Glomerular visceral epithelial cell (primary cell): ENCODE data around the gene LMAN1L.

ENCODE experiments used
- DNase-seq: peaks from one replicate; pipeline ENCODE4 v3.0.0-alpha.2; 2016; ENCODE audit errors: extremely low spot score

The LMAN1L gene

DNA sequence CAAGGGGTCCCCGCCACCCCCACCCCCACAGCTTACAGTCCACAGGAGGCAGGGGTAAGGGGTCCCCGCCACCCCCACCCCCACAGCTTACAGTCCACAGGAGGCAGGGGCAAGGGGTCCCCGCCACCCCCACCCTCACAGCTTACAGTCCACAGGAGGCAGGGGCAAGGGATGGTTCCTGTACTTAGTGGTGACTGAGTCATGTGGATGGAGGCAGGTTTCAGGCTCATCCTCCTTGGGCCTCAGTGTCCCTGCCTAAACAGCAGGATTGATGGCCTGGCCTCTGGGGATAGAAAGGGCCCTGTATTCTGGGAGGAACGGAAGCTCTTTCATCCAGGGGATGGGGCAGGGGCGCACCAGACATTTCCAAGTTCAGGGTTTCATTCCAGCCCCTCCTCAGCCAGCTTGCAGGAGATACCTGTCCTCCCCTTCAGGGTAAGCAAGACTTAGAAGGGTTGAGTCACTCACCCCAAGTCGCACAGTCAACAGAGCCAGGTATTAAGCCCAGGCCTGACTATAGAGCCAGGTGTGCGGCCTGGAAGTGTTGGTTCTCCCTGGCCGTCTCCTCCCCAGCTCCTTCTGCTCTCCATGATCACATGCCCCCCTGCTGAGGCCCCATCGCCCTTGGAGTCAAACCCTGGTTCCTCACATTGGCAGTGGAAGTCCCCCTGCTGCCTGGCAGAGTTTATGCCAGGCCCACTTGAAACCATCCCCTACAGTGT, 18.2 kb upstream of the LMAN1L start:
- no peak for DNase-seq

DNA sequence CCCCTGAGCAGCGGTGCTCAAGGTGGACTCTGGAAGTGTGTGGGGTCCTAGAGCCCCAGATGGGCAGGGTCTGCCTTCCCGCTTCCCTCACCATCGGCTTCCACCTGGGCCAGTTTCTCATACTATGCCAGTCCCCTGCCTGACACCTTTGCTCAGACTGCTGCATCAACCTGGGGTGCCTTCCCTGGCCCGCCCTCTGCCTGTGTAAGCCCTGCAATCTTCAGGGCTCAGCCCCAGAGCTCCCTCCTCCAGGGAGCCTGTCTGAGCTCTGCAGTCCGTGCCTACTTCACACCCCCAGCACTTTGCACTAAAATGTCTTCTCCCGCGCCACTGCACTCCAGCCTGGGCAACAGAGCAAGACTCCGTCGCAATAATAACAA, 17.7 kb upstream of the LMAN1L start:
- no peak for DNase-seq

DNA sequence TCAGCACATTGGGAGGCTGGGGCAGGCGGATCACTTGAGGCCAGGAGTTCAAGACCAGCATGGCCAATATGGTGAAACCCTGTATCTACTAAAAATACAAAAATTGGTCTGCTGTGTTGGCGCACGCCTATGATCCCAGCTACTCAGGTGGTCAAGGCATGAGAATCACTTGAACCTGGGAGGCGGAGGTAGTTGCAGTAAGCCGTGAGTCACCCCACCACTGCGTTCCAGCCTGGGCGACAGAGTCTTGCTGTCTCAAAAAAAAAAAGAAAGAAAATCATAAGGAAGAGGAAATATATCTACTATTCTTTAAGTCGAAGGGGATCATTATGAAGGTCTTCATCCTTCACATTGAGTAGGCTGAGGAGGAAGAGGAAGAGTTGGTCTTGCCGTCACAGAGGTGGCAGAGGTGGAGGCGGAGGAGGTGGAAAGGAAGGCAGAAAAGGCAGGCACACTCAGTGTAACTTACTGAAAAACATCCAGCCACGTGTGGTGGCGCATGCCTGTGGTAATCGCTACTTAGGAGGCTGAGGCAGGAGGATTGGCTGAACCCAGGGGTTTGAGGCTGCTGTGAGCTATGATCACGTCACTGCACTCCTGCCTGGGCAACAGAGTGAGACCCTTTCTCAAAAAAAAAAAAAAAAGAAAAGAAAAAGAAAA, 16.5 kb upstream of the LMAN1L start:
- no peak for DNase-seq

DNA sequence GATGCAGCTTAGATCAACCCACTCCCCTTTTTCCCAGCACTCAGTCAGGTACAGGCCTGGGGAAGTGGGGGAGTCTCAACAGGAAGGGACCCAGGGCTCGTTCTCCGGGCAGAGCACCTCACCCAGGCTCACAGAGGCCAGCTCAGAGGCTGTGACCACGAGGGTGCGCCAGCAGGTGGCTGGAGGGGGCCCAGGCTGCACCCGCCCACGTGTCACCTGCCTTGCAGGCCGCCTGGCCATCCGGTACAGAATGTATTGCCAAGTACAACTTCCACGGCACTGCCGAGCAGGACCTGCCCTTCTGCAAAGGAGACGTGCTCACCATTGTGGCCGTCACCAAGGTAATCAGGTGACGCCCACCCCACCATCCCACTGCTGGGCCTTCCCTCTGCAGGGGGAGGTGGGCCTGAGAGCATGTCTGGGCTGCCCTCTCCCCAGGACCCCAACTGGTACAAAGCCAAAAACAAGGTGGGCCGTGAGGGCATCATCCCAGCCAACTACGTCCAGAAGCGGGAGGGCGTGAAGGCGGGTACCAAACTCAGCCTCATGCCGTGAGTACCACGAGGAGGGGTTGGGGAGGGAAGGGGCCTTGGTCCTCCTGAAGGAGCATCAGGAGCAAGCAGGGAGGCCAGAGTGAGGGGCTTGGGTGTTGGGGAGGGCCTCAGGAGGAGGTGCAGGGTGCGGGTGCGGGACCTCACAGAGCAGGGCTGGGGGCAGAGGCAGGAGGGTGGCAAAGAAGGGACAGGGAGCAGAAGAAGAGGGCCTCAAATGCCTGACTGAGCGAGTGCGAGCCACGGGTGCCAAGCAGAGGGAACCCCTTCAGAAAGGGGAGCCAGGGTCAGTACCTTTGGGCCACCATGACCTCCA, 14.0 kb upstream of the LMAN1L start:
- no peak for DNase-seq

DNA sequence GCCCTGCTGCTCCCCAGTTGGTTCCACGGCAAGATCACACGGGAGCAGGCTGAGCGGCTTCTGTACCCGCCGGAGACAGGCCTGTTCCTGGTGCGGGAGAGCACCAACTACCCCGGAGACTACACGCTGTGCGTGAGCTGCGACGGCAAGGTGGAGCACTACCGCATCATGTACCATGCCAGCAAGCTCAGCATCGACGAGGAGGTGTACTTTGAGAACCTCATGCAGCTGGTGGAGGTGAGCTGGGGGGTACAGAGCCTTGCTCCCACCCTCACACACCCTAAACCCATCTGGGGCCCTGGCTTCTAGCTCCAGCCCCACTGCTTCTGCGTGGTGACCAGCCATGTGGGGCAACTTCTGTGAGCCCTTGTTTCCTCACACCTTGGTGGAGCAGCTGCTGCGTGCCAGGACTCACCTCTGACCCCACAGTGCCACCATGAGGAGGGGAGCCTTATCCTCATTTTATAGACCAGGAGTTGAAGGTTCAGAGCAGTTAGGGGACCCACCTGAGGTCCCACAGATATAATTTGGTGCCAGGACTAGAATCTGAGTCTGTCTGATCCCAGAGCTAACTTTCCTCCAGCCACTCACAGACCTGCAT, 13.3 kb upstream of the LMAN1L start:
- no peak for DNase-seq

DNA sequence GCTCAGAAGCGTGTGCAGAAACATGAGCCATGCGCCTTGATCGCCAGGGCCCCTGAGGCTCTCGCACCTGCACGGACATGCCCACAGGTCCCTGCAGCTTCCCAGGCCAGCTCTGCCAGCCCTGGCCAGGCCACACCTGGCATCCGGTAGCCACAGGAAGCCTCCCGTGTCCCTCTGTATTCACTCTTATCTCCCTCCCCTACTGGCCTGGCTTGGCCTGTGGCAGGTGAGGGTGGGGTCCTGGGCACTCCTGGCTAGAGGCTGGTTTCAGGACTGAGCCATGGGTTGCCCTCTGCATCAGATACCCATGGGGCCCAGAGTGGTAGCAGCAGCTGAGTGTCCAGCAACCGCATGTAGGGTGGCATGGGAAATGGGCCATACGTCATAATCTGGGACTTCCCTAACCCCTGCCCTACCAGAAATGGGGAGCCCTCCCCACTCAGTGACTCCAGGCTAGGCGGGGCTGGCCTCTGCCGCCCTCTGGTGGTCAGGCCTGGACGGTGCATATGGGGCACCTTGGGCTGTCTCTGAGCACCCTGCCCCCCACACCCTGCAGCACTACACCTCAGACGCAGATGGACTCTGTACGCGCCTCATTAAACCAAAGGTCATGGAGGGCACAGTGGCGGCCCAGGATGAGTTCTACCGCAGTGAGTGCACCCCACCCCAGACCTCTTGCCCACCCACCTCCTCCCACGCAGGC, 12.6 kb upstream of the LMAN1L start:
- DNase-seq: peak; percentile 88

DNA sequence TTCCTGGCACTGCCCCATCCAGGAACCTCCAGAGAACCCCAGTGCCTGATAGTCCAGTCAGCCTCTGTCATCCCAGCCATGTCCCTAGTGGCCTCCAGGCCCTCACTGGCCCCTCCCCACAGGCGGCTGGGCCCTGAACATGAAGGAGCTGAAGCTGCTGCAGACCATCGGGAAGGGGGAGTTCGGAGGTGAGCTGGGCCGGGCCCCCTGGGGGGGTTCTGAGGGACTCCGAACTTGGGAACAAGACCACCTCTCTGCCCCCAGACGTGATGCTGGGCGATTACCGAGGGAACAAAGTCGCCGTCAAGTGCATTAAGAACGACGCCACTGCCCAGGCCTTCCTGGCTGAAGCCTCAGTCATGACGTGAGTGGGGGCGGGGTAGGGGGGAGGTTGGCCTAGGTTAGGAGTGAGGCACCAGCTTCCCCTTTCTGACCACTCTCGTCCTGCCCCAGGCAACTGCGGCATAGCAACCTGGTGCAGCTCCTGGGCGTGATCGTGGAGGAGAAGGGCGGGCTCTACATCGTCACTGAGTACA, 12.0 kb upstream of the LMAN1L start:
- no peak for DNase-seq

DNA sequence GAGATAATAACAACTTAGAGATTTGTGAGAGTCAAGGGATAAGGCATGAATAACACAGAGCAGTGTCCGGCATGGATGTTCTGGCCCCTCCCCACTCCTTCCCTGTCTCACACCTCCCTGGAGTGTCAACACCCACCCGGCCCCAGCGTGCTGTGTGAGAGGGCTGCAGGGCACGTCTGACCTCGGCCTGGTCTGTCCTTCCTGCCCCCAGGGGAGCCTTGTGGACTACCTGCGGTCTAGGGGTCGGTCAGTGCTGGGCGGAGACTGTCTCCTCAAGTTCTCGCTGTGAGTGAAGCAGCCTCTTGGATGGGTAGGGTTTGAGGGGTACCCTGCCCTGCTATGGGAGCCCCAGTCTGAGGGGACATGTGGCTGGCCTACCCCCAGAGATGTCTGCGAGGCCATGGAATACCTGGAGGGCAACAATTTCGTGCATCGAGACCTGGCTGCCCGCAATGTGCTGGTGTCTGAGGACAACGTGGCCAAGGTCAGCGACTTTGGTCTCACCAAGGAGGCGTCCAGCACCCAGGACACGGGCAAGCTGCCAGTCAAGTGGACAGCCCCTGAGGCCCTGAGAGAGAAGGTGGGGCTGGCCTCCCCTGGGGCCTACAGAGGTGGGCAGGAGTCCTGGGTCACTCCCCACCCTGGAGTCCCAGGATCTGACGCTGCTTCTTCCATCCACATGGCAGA, 11.2 kb upstream of the LMAN1L start:
- no peak for DNase-seq

DNA sequence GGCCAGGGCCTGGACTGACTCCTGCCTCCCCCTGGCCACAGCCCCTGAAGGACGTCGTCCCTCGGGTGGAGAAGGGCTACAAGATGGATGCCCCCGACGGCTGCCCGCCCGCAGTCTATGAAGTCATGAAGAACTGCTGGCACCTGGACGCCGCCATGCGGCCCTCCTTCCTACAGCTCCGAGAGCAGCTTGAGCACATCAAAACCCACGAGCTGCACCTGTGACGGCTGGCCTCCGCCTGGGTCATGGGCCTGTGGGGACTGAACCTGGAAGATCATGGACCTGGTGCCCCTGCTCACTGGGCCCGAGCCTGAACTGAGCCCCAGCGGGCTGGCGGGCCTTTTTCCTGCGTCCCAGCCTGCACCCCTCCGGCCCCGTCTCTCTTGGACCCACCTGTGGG, 10.3 kb upstream of the LMAN1L start:
- no peak for DNase-seq

DNA sequence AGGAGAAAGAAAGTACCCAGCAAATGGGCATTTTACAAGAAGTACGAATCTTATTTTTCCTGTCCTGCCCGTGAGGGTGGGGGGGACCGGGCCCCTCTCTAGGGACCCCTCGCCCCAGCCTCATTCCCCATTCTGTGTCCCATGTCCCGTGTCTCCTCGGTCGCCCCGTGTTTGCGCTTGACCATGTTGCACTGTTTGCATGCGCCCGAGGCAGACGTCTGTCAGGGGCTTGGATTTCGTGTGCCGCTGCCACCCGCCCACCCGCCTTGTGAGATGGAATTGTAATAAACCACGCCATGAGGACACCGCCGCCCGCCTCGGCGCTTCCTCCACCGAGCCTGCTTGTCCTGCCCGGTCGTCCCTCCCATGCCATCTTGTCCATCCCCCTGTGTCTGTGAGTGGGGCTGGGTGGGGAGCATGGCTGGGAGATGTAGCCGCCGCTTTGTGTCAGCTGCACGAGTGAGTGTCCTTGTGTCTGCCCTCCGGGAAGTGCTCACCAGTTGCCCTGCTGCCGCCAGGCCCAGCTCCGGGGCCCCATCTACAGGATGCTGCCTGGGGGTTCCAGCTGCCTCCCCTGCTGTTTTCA, 9.7 kb upstream of the LMAN1L start:
- no peak for DNase-seq

DNA sequence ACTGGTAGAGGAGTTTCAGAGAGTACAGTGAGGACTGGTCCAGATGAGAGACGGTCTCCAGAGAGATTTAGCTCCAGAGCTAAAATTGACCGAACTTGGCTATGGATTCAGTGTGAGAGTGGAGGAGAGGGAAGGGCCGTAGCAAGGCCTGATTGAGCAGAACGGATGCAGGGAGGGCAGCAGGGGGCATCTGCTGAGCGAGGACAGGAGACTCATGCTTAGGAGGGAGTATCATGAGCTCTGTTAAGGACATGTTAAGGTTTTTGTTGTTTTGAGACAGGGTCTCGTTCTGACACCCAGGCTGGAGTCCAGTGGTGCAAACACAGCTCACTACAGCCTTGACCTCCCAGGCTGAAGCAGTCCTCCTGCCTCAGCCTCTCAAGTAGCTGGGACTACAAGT, 7.7 kb upstream of the LMAN1L start:
- DNase-seq: no peak

DNA sequence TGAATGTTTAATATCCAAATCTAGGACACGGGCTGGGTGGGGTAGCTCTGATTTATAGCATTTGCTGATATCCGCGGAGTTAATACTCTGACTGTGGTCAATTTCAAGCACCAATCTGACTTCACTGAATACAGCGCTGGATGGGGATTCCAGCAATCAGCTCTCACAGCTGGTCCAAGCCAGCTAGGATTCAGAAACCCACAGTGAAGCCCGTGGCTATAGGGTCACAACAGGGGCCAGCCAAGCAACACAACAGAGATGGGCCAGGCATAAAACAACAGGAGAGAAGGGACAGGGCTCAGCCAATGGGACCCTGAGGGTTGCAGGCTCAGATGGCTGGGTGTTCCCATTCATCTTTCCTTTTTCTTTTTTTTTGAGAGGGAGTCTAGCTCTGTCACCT, 5.4 kb upstream of the LMAN1L start:
- DNase-seq: no peak

DNA sequence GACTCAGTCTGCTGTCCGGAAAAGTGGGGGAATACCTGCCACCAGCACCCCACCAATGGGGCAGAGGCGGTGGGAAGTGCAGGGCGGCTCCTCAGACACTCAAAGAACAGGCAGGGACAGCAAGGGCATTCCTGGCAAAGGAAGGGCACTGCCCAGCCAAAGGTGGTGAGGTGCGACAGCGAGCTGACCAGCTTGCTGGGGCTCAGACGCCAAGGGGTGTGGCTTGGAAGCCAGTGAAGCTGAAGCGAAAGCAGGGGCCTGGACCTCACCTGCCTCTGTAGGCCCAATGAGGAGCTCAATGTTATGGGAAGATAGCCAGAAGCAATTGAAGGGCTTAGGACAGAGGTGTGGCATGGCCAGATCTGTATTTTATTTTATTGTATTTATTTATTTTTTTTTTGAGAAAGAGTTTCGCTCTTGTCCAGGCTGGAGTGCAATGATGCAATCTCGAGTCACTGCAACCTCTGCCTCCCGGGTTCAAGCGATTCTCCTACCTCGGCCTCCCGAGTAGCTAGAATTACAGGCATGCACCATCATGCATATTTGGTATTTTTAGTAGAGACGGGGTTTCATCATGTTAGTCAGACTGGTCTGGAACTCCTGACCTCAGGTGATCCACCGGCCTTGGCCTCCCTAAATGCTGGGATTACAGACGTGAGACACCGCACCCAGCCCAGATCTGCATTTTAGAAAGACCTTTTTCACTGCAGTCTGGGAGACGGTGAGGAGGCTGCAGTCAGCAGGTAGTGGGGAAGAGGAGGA, 4.4 kb upstream of the LMAN1L start:
- DNase-seq: peak; percentile 33

DNA sequence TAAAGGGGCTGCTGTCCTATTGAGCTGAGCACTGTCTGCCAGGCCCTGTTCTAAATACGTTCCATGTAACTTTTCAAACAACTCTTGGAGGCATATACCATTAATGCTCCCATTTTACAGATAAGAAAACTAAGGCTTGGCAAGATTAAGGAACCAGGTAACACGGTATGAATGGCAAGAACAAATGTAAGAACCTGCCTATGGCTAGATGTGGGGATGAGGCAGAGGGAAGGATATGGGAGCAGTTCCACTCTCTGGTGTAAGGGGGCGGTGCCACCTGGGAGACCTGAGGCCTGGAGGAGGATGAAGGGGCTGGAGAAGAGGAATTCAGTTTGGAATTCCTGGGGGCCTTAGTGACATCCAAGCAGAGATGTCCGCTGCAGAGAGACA, 3.8 kb upstream of the LMAN1L start:
- DNase-seq: no peak

DNA sequence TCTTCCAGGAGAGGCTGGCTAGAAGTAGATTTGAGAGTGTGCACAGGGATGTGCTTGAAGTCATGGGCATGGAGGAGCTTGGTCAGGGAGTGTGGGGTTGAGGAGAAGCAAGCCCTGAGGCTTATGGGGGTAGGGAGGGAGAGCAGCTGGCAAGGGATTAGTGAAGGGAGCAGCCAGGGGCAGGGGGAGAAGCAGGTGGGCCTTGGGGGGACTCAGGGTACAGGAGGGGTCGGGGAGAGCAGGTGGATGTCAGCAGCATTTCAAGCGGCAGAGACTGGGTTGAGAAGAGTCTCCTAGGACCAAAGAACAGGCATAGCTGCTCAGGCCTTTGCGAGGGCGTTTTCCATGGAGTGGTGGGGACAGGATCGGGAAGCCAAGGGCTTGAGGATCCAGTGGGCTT, 3.4 kb upstream of the LMAN1L start:
- no peak for DNase-seq

DNA sequence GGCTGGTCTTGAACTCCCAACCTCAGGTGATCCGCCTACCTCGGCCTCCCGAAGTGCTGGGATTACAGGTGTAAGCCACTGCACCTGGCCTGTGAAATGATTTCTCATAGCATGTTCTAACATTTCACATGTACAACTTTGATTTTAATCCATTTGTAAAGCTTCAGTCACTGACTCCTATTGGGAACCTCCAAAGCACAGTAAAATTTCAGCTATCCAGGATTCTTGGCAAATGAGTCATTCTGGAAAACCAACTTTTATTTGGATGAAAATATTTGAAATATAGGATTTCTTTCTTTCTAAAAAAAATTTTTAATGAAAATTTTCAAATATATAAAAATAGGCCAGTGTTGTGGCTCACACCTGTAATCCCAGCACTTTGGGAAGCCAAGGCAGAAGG, 2.7 kb upstream of the LMAN1L start:
- DNase-seq: no peak

DNA sequence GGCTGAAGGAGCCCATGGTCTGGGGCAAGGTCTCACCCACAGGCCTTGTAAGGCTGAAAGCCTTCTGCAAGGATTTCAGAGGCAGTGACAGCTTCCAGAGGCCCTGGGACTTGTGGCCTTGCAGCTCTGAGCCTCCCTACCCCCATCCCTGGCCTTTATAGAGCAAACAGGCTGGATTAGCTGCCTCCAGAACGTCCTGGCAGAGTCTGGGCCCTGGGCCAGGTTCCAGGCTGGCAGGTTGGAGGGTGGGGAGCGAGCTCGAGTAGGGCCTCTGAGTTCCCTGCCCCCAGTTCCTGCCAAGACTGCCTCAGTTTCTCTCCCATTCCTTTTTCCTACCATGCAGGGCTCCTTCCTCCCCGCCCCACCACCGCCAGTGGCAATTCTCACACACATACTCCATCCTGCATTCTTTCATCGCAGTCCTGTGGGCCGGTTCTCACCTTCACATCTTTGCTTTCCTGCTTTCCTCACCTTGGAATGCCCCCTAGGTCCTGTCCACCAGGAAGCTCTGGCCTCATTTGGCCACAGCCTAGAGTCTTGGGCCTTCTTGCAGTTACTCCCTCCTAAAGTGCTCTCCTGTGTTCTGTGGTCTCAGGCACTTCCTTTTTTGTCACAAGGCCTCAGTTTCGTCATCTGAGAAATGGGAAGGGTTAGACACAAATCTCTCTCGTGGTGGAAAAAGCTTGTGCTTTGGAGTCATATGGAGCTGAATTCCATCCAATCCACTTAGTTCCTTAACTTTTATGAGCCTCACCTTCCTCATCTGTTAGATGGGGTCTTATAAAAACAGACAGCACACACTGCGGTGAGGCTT, 2.7 kb downstream of the LMAN1L start:
- DNase-seq: no peak

DNA sequence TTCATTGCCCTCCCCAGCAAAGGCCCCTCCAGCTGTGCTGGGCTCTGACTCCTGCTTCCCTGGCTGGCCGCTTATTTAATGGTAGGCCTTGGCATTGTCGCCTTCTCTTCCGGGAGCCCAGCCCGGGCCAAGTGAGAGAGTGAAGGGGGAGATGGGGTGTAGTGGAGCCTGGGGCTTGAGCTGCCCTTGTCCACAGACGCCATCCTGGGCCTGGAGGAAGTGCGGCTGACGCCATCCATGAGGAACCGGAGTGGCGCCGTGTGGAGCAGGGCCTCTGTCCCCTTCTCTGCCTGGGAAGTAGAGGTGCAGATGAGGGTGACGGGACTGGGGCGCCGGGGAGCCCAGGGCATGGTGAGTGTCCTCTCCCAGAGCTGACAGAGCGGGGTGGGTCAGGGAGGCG, 3.3 kb downstream of the LMAN1L start:
- DNase-seq: no peak
